Lower leg skin (tissue), 3 donors: ENCODE data around the gene TWIST1.

Experiments used
- CTCF ChIP-seq, 3 donors: fragments of 450-650 bp; IDR thresholded peaks; one replicate each; pipeline ENCODE4 v1.5.1; 2016; ENCODE audit warnings: antibody characterized with exemption in 3 of 3, mild to moderate bottlenecking in 3 of 3, moderate library complexity in 2 of 3
- POLR2A ChIP-seq, 2 donors: fragments of 450-650 bp; IDR thresholded peaks; one replicate each; pipeline ENCODE4 v1.6.1; 2016 to 2017; ENCODE audit warnings: antibody characterized with exemption in 2 of 2, mild to moderate bottlenecking in 1 of 2, moderate library complexity in 1 of 2

- TF ChIP-seq CTCF (IDR thresholded peaks at IDR 0.05): no peak
- no peak for TF ChIP-seq POLR2A (IDR thresholded peaks at IDR 0.05)
Observed at GRCh38 chr7:19102884-19103283, 14.6 kb downstream of the TWIST1 start.
